K562 (cell line): ENCODE measurements around the gene C1QTNF2. TPM values are rescaled to one million over a fixed set of nuclear protein-coding genes. Genes with fewer than 3 reads are reported as not detected.

Experiments used
- ATAC-seq: fragments of 200-7000 bp; cut with Tn5 transposase; 3 replicates; pipeline ENCODE4 v1.9.1; 2020; ENCODE audit warnings: moderate library complexity
- BruUV-seq: library from RNA; stranded (reverse); fragments of 400-500 nt; replicated peaks from 2 replicates; lab custom pipeline; 2021; lab: Mats Ljungman, UMichigan
- CTCF ChIA-PET: fragments of 300-600 bp; formaldehyde crosslinking; extraction: SDS; loops from one replicate; lab custom pipeline; 2021; ENCODE audit warnings: low intra/inter-chr PET ratio; lab: Yijun Ruan, JAX
- POLR2A ChIA-PET: fragments of 300-600, 350-650 bp; sonication (Branson Sonifier 250); formaldehyde crosslinking; extraction: SDS; loops from one replicate; lab custom pipeline; 2021; ENCODE audit warnings: antibody characterized with exemption, inconsistent platforms; lab: Yijun Ruan, JAX
- DNase-seq, 4 experiments: peaks; one replicate each; pipeline versions ENCODE4 v3.0.0 to v3.0.0-alpha.2; 2011 to 2018; ENCODE audit warnings: low spot score in 3 of 4, mixed read lengths in 3 of 4; ENCODE audit errors: extremely low read depth in 1 of 4
- FAIRE-seq: peaks from 2 replicates; lab custom pipeline; 2011; peaks lifted over from hg19 to GRCh38; lab: Jason Lieb, UNC
- H2AFZ ChIP-seq: 2 replicates; pipeline ENCODE4 v1.6.0; 2011; ENCODE audit warnings: low read depth, low read length, control low read depth, inconsistent platforms
- H3K27ac ChIP-seq: fragments of 200-600 bp; 3 replicates; pipeline ENCODE4 v1.8.0; 2011; ENCODE audit warnings: low read depth, mild to moderate bottlenecking, control low read depth, inconsistent platforms, low read length, moderate library complexity, mixed read lengths; ENCODE audit errors: extremely low read depth
- H3K27me3 ChIP-seq, 2 experiments: fragments of 300-600 bp in 1 of 2; 2 replicates in 1 of 2; 3 replicates in 1 of 2; pipeline versions ENCODE4 v1.6.0 to v1.8.0; 2011; ENCODE audit warnings: inconsistent platforms in 2 of 2, low read length in 2 of 2, mild to moderate bottlenecking in 1 of 2, mixed read lengths in 1 of 2, moderate library complexity in 1 of 2; ENCODE audit not compliant: control insufficient read depth in 2 of 2, insufficient read depth in 2 of 2
- H3K36me3 ChIP-seq: fragments of 300-600 bp; 3 replicates; pipeline ENCODE4 v1.8.0; 2011; ENCODE audit warnings: mild to moderate bottlenecking, low read length, inconsistent platforms; ENCODE audit not compliant: control insufficient read depth, insufficient read depth
- H3K4me1 ChIP-seq, 2 experiments: fragments of 200-600 bp in 1 of 2; replicated peaks in 1 of 2; 2 replicates in 1 of 2; 3 replicates in 1 of 2; pipeline versions ENCODE4 v1.5.1 to v1.8.0; 2011; ENCODE audit warnings: inconsistent platforms in 2 of 2, low read length in 2 of 2, mild to moderate bottlenecking in 1 of 2, mixed read lengths in 1 of 2, moderate library complexity in 1 of 2; ENCODE audit not compliant: control insufficient read depth in 2 of 2, insufficient read depth in 2 of 2
- H3K4me2 ChIP-seq: 2 replicates; pipeline ENCODE4 v1.6.1; 2011; ENCODE audit warnings: low read length, control low read depth, inconsistent platforms, mixed read lengths; ENCODE audit not compliant: insufficient read depth
- H3K4me3 ChIP-seq: fragments of 200-600 bp; sonication (generic), shearing (Covaris generic); 2 replicates; pipeline ENCODE4 v1.5.1; 2016; ENCODE audit warnings: control low read depth, inconsistent platforms
- H3K79me2 ChIP-seq: fragments of 200-600 bp; 3 replicates; pipeline ENCODE4 v1.8.0; 2011; ENCODE audit warnings: low read length, inconsistent platforms; ENCODE audit not compliant: control insufficient read depth, insufficient read depth
- H3K9ac ChIP-seq, 2 experiments: 2 replicates each; pipeline versions ENCODE4 v1.6.0 to v1.6.1; 2011; ENCODE audit warnings: low read depth in 2 of 2, low read length in 2 of 2, control low read depth in 1 of 2, inconsistent platforms in 1 of 2, mild to moderate bottlenecking in 1 of 2, mixed read lengths in 1 of 2; ENCODE audit not compliant: insufficient read depth in 1 of 2
- H3K9me1 ChIP-seq: one replicate; pipeline ENCODE4 v1.6.0; 2011; ENCODE audit warnings: inconsistent platforms, mild to moderate bottlenecking, low read length, moderate library complexity; ENCODE audit not compliant: control insufficient read depth, insufficient read depth
- H3K9me3 ChIP-seq: replicated peaks from 2 replicates; pipeline ENCODE4 v1.5.1; 2011; ENCODE audit warnings: low read depth, low read length, inconsistent platforms; ENCODE audit not compliant: control insufficient read depth, insufficient read depth
- H4K20me1 ChIP-seq: replicated peaks from 2 replicates; pipeline ENCODE4 v1.6.1; 2011; ENCODE audit warnings: low read length, inconsistent platforms, mixed read lengths; ENCODE audit not compliant: control insufficient read depth, insufficient read depth
- BCLAF1 ChIP-seq, 2 experiments: fragments of 450-650 bp in 1 of 2; IDR thresholded peaks; 2 replicates each; pipeline ENCODE4 v1.6.1; 2011 to 2017; ENCODE audit warnings: low read depth in 2 of 2, antibody characterized with exemption in 1 of 2, borderline replicate concordance in 1 of 2, low read length in 1 of 2, mild to moderate bottlenecking in 1 of 2, mixed read lengths in 1 of 2; ENCODE audit not compliant: control insufficient read depth in 1 of 2
- DIDO1 ChIP-seq: fragments of 450-650 bp; IDR thresholded peaks from 2 replicates; pipeline ENCODE4 v1.6.1; 2016; ENCODE audit warnings: low read depth, missing biosample characterization, missing genetic modification characterization
- ILK ChIP-seq: fragments of 450-650 bp; IDR thresholded peaks from 2 replicates; pipeline ENCODE4 v1.6.1; 2016; ENCODE audit warnings: missing genetic modification characterization, low read depth, mild to moderate bottlenecking, missing compliant biosample characterization, moderate library complexity, borderline replicate concordance
- PPARD ChIP-seq: fragments of 250-450 bp; sonication (Bioruptor Pico); IDR thresholded peaks from 2 replicates; pipeline ENCODE4 v1.8.0; 2022; ENCODE audit warnings: inconsistent platforms, mild to moderate bottlenecking, moderate library complexity
- PYGO2 ChIP-seq: fragments of 450-650 bp; IDR thresholded peaks from 2 replicates; pipeline ENCODE4 v1.6.1; 2016; ENCODE audit warnings: mild to moderate bottlenecking, missing genetic modification characterization, moderate library complexity, missing compliant biosample characterization
- TCF7L2 ChIP-seq: fragments of 150-350 bp; IDR thresholded peaks from 2 replicates; pipeline ENCODE4 v1.6.1; 2016; ENCODE audit warnings: low read depth, mild to moderate bottlenecking, low read length, moderate library complexity
- ZNF184 ChIP-seq: sonication (generic); formaldehyde crosslinking; IDR thresholded peaks from 2 replicates; pipeline ENCODE4 v1.5.0; 2020; ENCODE audit warnings: missing genetic modification reagents
- ZNF445 ChIP-seq: fragments of 250-450 bp; sonication (Bioruptor Pico); IDR thresholded peaks from 2 replicates; pipeline ENCODE4 v1.4.0; 2020; ENCODE audit warnings: low read depth, mild to moderate bottlenecking, moderate library complexity
- ZNF699 ChIP-seq: fragments of 250-450 bp; sonication (Bioruptor Pico); IDR thresholded peaks from 2 replicates; pipeline ENCODE4 v1.8.0; 2021; ENCODE audit warnings: mild to moderate bottlenecking, moderate library complexity; ENCODE audit not compliant: insufficient replicate concordance
- WGBS: fragments of 100-300 bp; shearing (Covaris generic); methylation state at CpG from one replicate; pipeline ENCODE4 v1.1.6; 2016; ENCODE audit warnings: low coverage, mixed read lengths; ENCODE audit not compliant: insufficient coverage; ENCODE audit errors: missing lambda C conversion rate; 5-methylcytosine and 5-hydroxymethylcytosine counted together
- in situ Hi-C: fragments of 300-500 bp; cut with MboI; formaldehyde crosslinking; loops from 4 replicates; pipeline ENCODE4 v1.15.0; 2018; ENCODE audit warnings: inconsistent platforms, mixed read lengths
- intact Hi-C: fragments of 100-400 bp; cut with micrococcal nuclease; formaldehyde crosslinking; loops from 2 replicates; pipeline ENCODE4 v1.14.2; 2022
- polyA plus RNA-seq, 8 experiments: library from polyadenylated mRNA; depleted of rRNA in 4 of 8; stranded (reverse) in 5 of 8; unstranded in 3 of 8; fragments of >200 nt; fragmentation: Nextera tagmentation in 2 of 8; fragmentation: Illumina TruSeq in 1 of 8; extraction: Ambion mirVana in 2 of 8; extraction: Trizol in 1 of 8; gene quantifications; 2 replicates each; pipeline versions ENCODE4 v1.2.1 to v1.2.3, GENCODE V29; 2011 to 2014; ENCODE audit warnings: inconsistent platforms in 1 of 8, missing spikeins in 1 of 8
- small RNA-seq: library from RNA; depleted of rRNA; stranded (forward); fragments of <200 nt; gene quantifications from one replicate; pipeline ENCODE3, GENCODE V24; 2014
- total RNA-seq, 7 experiments: library from RNA; depleted of rRNA in 6 of 7; stranded (reverse); fragments of >200 nt in 6 of 7; fragmentation: Illumina TruSeq in 2 of 7; extraction: Trizol in 2 of 7; gene quantifications; 2 replicates each; pipeline versions ENCODE4 v1.2.1 to v1.2.3, GENCODE V29; 2011 to 2021; ENCODE audit warnings: low replicate concordance in 1 of 7

C1QTNF2 gene
- total and polyA plus RNA-seq, 9 of the 15 experiments (the other 6 are each of a cell fraction or from before 2014, with no cell fraction given), result not detected

GRCh38 chr5:160297776-160298175 is 72.7 kb downstream of the C1QTNF2 start:
- POLR2A ChIA-PET, result interaction anchor here (1.1 to 1.2 kb wide), 3 partner anchors 12 to 37 kb away, joined by 3 read pairs; no protein-coding TSS in a partner anchor
- no peak for DNase-seq

More at GRCh38 chr5:160297776-160298175, 72.7 kb downstream of the C1QTNF2 start:
- no peaks in the 10 kb centered on the region for H4K20me1 ChIP-seq
- CTCF ChIA-PET, result interaction anchor here (0.6 to 0.7 kb wide), 3 partner anchors 34 to 99 kb away, joined by 3 to 7 read pairs (median 4); no protein-coding TSS in a partner anchor
- intact Hi-C loops, result no loop called here
- H3K4me3 ChIP-seq, result no peak overlapping the region
- in situ Hi-C loops, result no loop called here
- ATAC-seq (peak; percentile 56), FAIRE-seq (no peak)
- peaks cover 54 to 63% of the 10 kb centered on the region in 2 experiments for H3K27me3 ChIP-seq
- no peak overlapping the region for H2AFZ ChIP-seq
- H3K9me1 ChIP-seq, result no peaks in the 10 kb centered on the region
- no peak overlapping the region for H3K27ac ChIP-seq
- no peaks in the 10 kb centered on the region for H3K79me2 ChIP-seq
- TF ChIP-seq TCF7L2 (no peak), DIDO1 (tag) (no peak), PPARD (CRISPR knock-in tag) (no peak), ZNF699 (CRISPR knock-in tag) (no peak), PYGO2 (tag) (no peak), ILK (tag) (no peak), BCLAF1 (IDR thresholded peaks at IDR 0.05; ENCODE audit: borderline replicate concordance in 1 of 2, control insufficient read depth in 1 of 2, low read depth in 2 of 2, low read length in 1 of 2) (no peak), ZNF445 (CRISPR knock-in tag) (no peak), ZNF184 (CRISPR knock-in tag) (no peak)
- H3K9me3 ChIP-seq, result no peaks in the 10 kb centered on the region
- H3K36me3 ChIP-seq, result no peaks in the 10 kb centered on the region
- no peak overlapping the region for H3K9ac ChIP-seq
- WGBS, result 2% methylated on average over 5 of the region's 5 CpGs
- H3K4me2 ChIP-seq, result no peak overlapping the region; the same call in 1 of the 2 replicates
- no peaks in the 10 kb centered on the region; a peak in 1 of 5 replicates for H3K4me1 ChIP-seq
- BruUV-seq, result no TSS peak

Small RNA genes lying within 50 kb of the gene (small RNA-seq; reads per million reads assigned to genes)
- not detected for gene AC112191.3

Other genes with a start within 250 kb of the C1QTNF2 start
- gene FABP6, start 141.1 kb downstream of the C1QTNF2 start, total RNA-seq (2014; rRNA removed), result not detected in 2 replicates
- 0.18 TPM in 1 of 2 replicates, not detected in the other for gene FABP6, start 141.1 kb downstream of the C1QTNF2 start, total RNA-seq (2014; rRNA removed; fragmentation: Illumina TruSeq; extraction: Trizol)
- not detected in 2 replicates for gene FABP6, start 141.1 kb downstream of the C1QTNF2 start, total RNA-seq (2015; rRNA removed; fragmentation: Illumina TruSeq; extraction: Trizol)
- not detected in 2 replicates for gene FABP6, start 141.1 kb downstream of the C1QTNF2 start, total RNA-seq (2021)
- 0.21 and 0.27 TPM in 2 replicates for gene FABP6, start 141.1 kb downstream of the C1QTNF2 start, polyA plus RNA-seq (2011; rRNA removed)
- gene FABP6, start 141.1 kb downstream of the C1QTNF2 start, polyA plus RNA-seq (2014; fragmentation: Illumina TruSeq; extraction: Trizol), result not detected in 2 replicates
- gene FABP6, start 141.1 kb downstream of the C1QTNF2 start, polyA plus RNA-seq (2014; fragmentation: Nextera tagmentation; extraction: Ambion mirVana), result under 1 TPM; 0.11 to 0.24 TPM
- gene FABP6, start 141.1 kb downstream of the C1QTNF2 start, polyA plus RNA-seq (2014; rRNA removed), result 0.33 and 0.78 TPM in 2 replicates
- gene CCNJL, start 58.1 kb downstream of the C1QTNF2 start, total RNA-seq (2014; rRNA removed), result 0.04 TPM in 1 of 2 replicates, not detected in the other
- gene CCNJL, start 58.1 kb downstream of the C1QTNF2 start, total RNA-seq (2014; rRNA removed; fragmentation: Illumina TruSeq; extraction: Trizol), result not detected in 2 replicates
- not detected in 2 replicates for gene CCNJL, start 58.1 kb downstream of the C1QTNF2 start, total RNA-seq (2015; rRNA removed; fragmentation: Illumina TruSeq; extraction: Trizol)
- 0.04 and 0.13 TPM in 2 replicates for gene CCNJL, start 58.1 kb downstream of the C1QTNF2 start, total RNA-seq (2021)
- not detected in 2 replicates for gene CCNJL, start 58.1 kb downstream of the C1QTNF2 start, polyA plus RNA-seq (2011; rRNA removed)
- gene CCNJL, start 58.1 kb downstream of the C1QTNF2 start, polyA plus RNA-seq (2014; fragmentation: Illumina TruSeq; extraction: Trizol), result not detected in 2 replicates
- gene CCNJL, start 58.1 kb downstream of the C1QTNF2 start, polyA plus RNA-seq (2014; fragmentation: Nextera tagmentation; extraction: Ambion mirVana), result not detected
- not detected in 2 replicates for gene CCNJL, start 58.1 kb downstream of the C1QTNF2 start, polyA plus RNA-seq (2014; rRNA removed)
- 0.86 and 1.5 TPM in 2 replicates for gene FAM200C, start 29.4 kb upstream of the C1QTNF2 start, total RNA-seq (2014; rRNA removed)
- 2.9 and 3.2 TPM in 2 replicates for gene FAM200C, start 29.4 kb upstream of the C1QTNF2 start, total RNA-seq (2014; rRNA removed; fragmentation: Illumina TruSeq; extraction: Trizol)
- 2.2 and 2.5 TPM in 2 replicates for gene FAM200C, start 29.4 kb upstream of the C1QTNF2 start, total RNA-seq (2015; rRNA removed; fragmentation: Illumina TruSeq; extraction: Trizol)
- gene FAM200C, start 29.4 kb upstream of the C1QTNF2 start, total RNA-seq (2021), result 1.7 and 1.9 TPM in 2 replicates
- gene FAM200C, start 29.4 kb upstream of the C1QTNF2 start, polyA plus RNA-seq (2011; rRNA removed), result 7.0 and 7.2 TPM in 2 replicates
- gene FAM200C, start 29.4 kb upstream of the C1QTNF2 start, polyA plus RNA-seq (2014; fragmentation: Illumina TruSeq; extraction: Trizol), result 1.3 and 1.8 TPM in 2 replicates
- gene FAM200C, start 29.4 kb upstream of the C1QTNF2 start, polyA plus RNA-seq (2014; fragmentation: Nextera tagmentation; extraction: Ambion mirVana), result 1 to 10 TPM; 1.3 to 1.8 TPM
- 1.4 and 1.6 TPM in 2 replicates for gene FAM200C, start 29.4 kb upstream of the C1QTNF2 start, polyA plus RNA-seq (2014; rRNA removed)
- 51.8 and 65.7 TPM in 2 replicates for gene SLU7, start 48.5 kb upstream of the C1QTNF2 start, total RNA-seq (2014; rRNA removed)
- gene SLU7, start 48.5 kb upstream of the C1QTNF2 start, total RNA-seq (2014; rRNA removed; fragmentation: Illumina TruSeq; extraction: Trizol), result 53.4 and 71.6 TPM in 2 replicates
- 40.8 and 48.1 TPM in 2 replicates for gene SLU7, start 48.5 kb upstream of the C1QTNF2 start, total RNA-seq (2015; rRNA removed; fragmentation: Illumina TruSeq; extraction: Trizol)
- 38.4 and 43.6 TPM in 2 replicates for gene SLU7, start 48.5 kb upstream of the C1QTNF2 start, total RNA-seq (2021)
- gene SLU7, start 48.5 kb upstream of the C1QTNF2 start, polyA plus RNA-seq (2011; rRNA removed), result 46.5 and 56.0 TPM in 2 replicates
- gene SLU7, start 48.5 kb upstream of the C1QTNF2 start, polyA plus RNA-seq (2014; fragmentation: Illumina TruSeq; extraction: Trizol), result 52.4 and 57.4 TPM in 2 replicates
- gene SLU7, start 48.5 kb upstream of the C1QTNF2 start, polyA plus RNA-seq (2014; fragmentation: Nextera tagmentation; extraction: Ambion mirVana), result 10 to 100 TPM; 42.1 to 54.8 TPM
- 50.4 and 56.9 TPM in 2 replicates for gene SLU7, start 48.5 kb upstream of the C1QTNF2 start, polyA plus RNA-seq (2014; rRNA removed)
- 251 and 270 TPM in 2 replicates for gene PTTG1, start 51.2 kb upstream of the C1QTNF2 start, total RNA-seq (2014; rRNA removed)
- 314 and 340 TPM in 2 replicates for gene PTTG1, start 51.2 kb upstream of the C1QTNF2 start, total RNA-seq (2014; rRNA removed; fragmentation: Illumina TruSeq; extraction: Trizol)
- 294 and 318 TPM in 2 replicates for gene PTTG1, start 51.2 kb upstream of the C1QTNF2 start, total RNA-seq (2015; rRNA removed; fragmentation: Illumina TruSeq; extraction: Trizol)
- 193 and 215 TPM in 2 replicates for gene PTTG1, start 51.2 kb upstream of the C1QTNF2 start, total RNA-seq (2021)
- gene PTTG1, start 51.2 kb upstream of the C1QTNF2 start, polyA plus RNA-seq (2011; rRNA removed), result 290 and 349 TPM in 2 replicates
- gene PTTG1, start 51.2 kb upstream of the C1QTNF2 start, polyA plus RNA-seq (2014; fragmentation: Illumina TruSeq; extraction: Trizol), result 522 and 779 TPM in 2 replicates
- 1,000 to 10,000 TPM; 1,025 to 1,088 TPM for gene PTTG1, start 51.2 kb upstream of the C1QTNF2 start, polyA plus RNA-seq (2014; fragmentation: Nextera tagmentation; extraction: Ambion mirVana)
- gene PTTG1, start 51.2 kb upstream of the C1QTNF2 start, polyA plus RNA-seq (2014; rRNA removed), result 422 and 674 TPM in 2 replicates